A673 (cell line): ENCODE data around the gene P4HA2. TPM values are rescaled to one million over a fixed set of nuclear protein-coding genes. Genes with fewer than 3 reads are reported as not detected.

ENCODE experiments used
- BruUV-seq: library from RNA; stranded (reverse); fragments of 400-500 nt; replicated peaks from 2 replicates; lab custom pipeline; 2021; lab: Mats Ljungman, UMichigan
- CTCF ChIA-PET: fragments of 300-600 bp; sonication (Branson Sonifier 250); formaldehyde crosslinking; loops from one replicate; lab custom pipeline; 2022; ENCODE audit warnings: antibody characterized with exemption; lab: Charles Lee
- POLR2A ChIA-PET: fragments of 300-600 bp; sonication (Branson Sonifier 250); formaldehyde crosslinking; loops from one replicate; lab custom pipeline; 2022; ENCODE audit warnings: antibody characterized with exemption; ENCODE audit not compliant: low non-redundant PET; lab: Charles Lee
- DNase-seq: peaks from one replicate; pipeline ENCODE4 v3.0.0-alpha.2; 2015; ENCODE audit warnings: low spot score
- H3K27ac ChIP-seq: fragments of 200-600 bp; sonication (generic); 2 replicates; pipeline ENCODE4 v1.5.1; 2016; ENCODE audit warnings: mixed run types, low read depth, mild to moderate bottlenecking, mixed read lengths, antibody characterized with exemption, low read length; ENCODE audit not compliant: poor library complexity, severe bottlenecking
- H3K27me3 ChIP-seq: fragments of 200-600 bp; sonication (generic); replicated peaks from 2 replicates; pipeline ENCODE4 v1.6.1; 2017; ENCODE audit warnings: mixed run types, low read depth, mild to moderate bottlenecking, mixed read lengths, antibody characterized with exemption, low read length; ENCODE audit not compliant: insufficient read depth, poor library complexity
- H3K36me3 ChIP-seq: fragments of 200-600 bp; sonication (generic); 2 replicates; pipeline ENCODE4 v1.6.1; 2016; ENCODE audit warnings: mixed run types, mild to moderate bottlenecking, mixed read lengths, antibody characterized with exemption, low read length; ENCODE audit not compliant: insufficient read depth, poor library complexity, severe bottlenecking
- H3K4me1 ChIP-seq: fragments of 200-600 bp; sonication (generic); 2 replicates; pipeline ENCODE4 v1.6.1; 2017; ENCODE audit warnings: mixed run types, mild to moderate bottlenecking, mixed read lengths, antibody characterized with exemption, low read length; ENCODE audit not compliant: insufficient read depth, poor library complexity, severe bottlenecking
- H3K4me3 ChIP-seq: fragments of 200-600 bp; sonication (generic); 2 replicates; pipeline ENCODE4 v1.5.1; 2016; ENCODE audit warnings: low read depth, mixed run types, mild to moderate bottlenecking, mixed read lengths, low read length; ENCODE audit not compliant: poor library complexity, severe bottlenecking
- H3K9me3 ChIP-seq: fragments of 200-600 bp; sonication (generic); 2 replicates; pipeline ENCODE4 v1.6.1; 2016; ENCODE audit warnings: mixed run types, low read depth, mild to moderate bottlenecking, mixed read lengths, antibody characterized with exemption, low read length; ENCODE audit not compliant: poor library complexity, severe bottlenecking
- EZH2 ChIP-seq: fragments of 200-600 bp; sonication (generic); IDR thresholded peaks from 2 replicates; pipeline ENCODE4 v1.6.1; 2017; ENCODE audit warnings: borderline replicate concordance, low read depth, mild to moderate bottlenecking, mixed read lengths, antibody characterized with exemption, low read length; ENCODE audit not compliant: poor library complexity, severe bottlenecking
- intact Hi-C: fragments of 100-400 bp; cut with micrococcal nuclease; formaldehyde crosslinking; loops from one replicate; pipeline ENCODE4 v1.10.0; 2022; ENCODE audit not compliant: unreplicated experiment
- total RNA-seq: library from RNA; stranded (reverse); gene quantifications from 2 replicates; pipeline ENCODE4 v1.2.3, GENCODE V29; 2021
- TF ChIP-seq, protein P1 (sequence below): fragments of 300-800, 200-600 bp; sonication (generic); conservative IDR thresholded peaks from 2 replicates; pipeline ENCODE4 v1.5.1; 2017; ENCODE audit warnings: low read depth, mild to moderate bottlenecking, antibody characterized with exemption, low read length, moderate library complexity, mixed read lengths

The P4HA2 gene
- total RNA-seq, 1 experiment from 2014 or later: 2.8 TPM

GRCh38 chr5:132267166-132267739 lies 39.6 kb upstream of the P4HA2 start:
- intact Hi-C loops: no loop called here
- H3K36me3 ChIP-seq: no peaks in the 10 kb centered on the region
- DNase-seq: no peak
- H3K9me3 ChIP-seq: no peaks in the 10 kb centered on the region
- no peaks in the 10 kb centered on the region for H3K4me1 ChIP-seq
- TF ChIP-seq, protein P1, sequence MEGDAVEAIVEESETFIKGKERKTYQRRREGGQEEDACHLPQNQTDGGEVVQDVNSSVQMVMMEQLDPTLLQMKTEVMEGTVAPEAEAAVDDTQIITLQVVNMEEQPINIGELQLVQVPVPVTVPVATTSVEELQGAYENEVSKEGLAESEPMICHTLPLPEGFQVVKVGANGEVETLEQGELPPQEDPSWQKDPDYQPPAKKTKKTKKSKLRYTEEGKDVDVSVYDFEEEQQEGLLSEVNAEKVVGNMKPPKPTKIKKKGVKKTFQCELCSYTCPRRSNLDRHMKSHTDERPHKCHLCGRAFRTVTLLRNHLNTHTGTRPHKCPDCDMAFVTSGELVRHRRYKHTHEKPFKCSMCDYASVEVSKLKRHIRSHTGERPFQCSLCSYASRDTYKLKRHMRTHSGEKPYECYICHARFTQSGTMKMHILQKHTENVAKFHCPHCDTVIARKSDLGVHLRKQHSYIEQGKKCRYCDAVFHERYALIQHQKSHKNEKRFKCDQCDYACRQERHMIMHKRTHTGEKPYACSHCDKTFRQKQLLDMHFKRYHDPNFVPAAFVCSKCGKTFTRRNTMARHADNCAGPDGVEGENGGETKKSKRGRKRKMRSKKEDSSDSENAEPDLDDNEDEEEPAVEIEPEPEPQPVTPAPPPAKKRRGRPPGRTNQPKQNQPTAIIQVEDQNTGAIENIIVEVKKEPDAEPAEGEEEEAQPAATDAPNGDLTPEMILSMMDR: no peak
- TF ChIP-seq EZH2: no peak
- no peaks in the 10 kb centered on the region for H3K27me3 ChIP-seq
- no TSS peak for BruUV-seq
- POLR2A ChIA-PET: no interaction called here
- CTCF ChIA-PET: no interaction called here
- H3K4me3 ChIP-seq: no peak overlapping the region
- no peak overlapping the region for H3K27ac ChIP-seq

- ChIA-PET CTCF (no interaction called here), POLR2A (no interaction called here)
- H3K4me3 ChIP-seq: no peak overlapping the region
- intact Hi-C loops: no loop called here
- BruUV-seq: no TSS peak
- no peak overlapping the region for H3K27ac ChIP-seq
- no peaks in the 10 kb centered on the region for H3K9me3 ChIP-seq
- no peaks in the 10 kb centered on the region for H3K4me1 ChIP-seq
- TF ChIP-seq, protein P1: no peak
- TF ChIP-seq EZH2: no peak
- no peaks in the 10 kb centered on the region for H3K27me3 ChIP-seq
- DNase-seq: no peak
- H3K36me3 ChIP-seq: no peaks in the 10 kb centered on the region
Observed at GRCh38 chr5:132266836-132267160, 39.1 kb upstream of the P4HA2 start.

DNA sequence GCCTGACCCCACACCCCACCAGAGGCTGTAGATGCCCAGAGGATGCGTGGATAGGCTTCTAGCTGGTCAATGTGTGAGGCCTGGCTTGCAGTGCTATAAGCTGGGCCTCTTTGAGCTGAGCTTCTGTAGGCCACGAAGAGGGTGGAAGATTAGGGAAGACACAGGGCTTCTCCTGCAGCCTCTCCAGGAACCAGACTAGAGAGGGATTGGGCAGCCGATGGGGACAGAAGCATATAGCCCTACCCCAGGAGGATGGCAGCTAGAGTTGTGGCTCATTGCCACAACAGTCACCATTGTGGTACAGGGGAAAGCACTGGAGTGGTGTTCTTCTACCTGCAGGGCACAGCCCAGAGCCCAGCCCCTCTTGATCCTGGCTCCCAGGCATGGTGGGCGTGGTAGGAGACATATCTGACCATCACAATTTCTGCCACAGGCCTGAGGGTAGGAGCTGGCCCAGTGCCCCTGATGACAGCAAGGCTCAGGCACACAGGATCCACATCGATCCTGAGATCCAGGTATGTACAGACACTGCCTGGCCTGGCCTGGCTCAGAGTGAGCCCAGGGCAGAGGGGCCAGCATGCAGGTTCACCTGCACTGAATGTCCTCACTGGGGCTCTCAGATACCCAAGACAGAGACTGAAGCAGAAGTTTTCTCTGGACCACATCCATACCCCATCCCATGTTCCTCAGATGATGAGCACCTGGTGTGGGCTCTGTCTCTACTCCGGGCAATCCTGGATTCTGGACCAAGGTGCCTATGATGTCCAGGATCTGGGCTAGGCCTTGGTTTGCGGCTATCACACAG lies 38.6 kb upstream of the P4HA2 start:
- intact Hi-C loops: no loop called here
- Histone ChIP-seq H3K27me3 (no peaks in the 10 kb centered on the region), H3K9me3 (no peaks in the 10 kb centered on the region), H3K27ac (no peak overlapping the region), H3K36me3 (no peaks in the 10 kb centered on the region), H3K4me1 (no peaks in the 10 kb centered on the region), H3K4me3 (no peak overlapping the region)
- CTCF ChIA-PET: no interaction called here
- POLR2A ChIA-PET: no interaction called here
- no peak for TF ChIP-seq EZH2
- TF ChIP-seq, protein P1: no peak
- BruUV-seq: no TSS peak
- no peak for DNase-seq
